ENCODE data around the gene CD36.
"Not testable (repeated sequence)": the region's sequence is repeated elsewhere in the genome, so short reads cannot be mapped to it uniquely, and the experiment has no call there.

Gene CD36

DNA sequence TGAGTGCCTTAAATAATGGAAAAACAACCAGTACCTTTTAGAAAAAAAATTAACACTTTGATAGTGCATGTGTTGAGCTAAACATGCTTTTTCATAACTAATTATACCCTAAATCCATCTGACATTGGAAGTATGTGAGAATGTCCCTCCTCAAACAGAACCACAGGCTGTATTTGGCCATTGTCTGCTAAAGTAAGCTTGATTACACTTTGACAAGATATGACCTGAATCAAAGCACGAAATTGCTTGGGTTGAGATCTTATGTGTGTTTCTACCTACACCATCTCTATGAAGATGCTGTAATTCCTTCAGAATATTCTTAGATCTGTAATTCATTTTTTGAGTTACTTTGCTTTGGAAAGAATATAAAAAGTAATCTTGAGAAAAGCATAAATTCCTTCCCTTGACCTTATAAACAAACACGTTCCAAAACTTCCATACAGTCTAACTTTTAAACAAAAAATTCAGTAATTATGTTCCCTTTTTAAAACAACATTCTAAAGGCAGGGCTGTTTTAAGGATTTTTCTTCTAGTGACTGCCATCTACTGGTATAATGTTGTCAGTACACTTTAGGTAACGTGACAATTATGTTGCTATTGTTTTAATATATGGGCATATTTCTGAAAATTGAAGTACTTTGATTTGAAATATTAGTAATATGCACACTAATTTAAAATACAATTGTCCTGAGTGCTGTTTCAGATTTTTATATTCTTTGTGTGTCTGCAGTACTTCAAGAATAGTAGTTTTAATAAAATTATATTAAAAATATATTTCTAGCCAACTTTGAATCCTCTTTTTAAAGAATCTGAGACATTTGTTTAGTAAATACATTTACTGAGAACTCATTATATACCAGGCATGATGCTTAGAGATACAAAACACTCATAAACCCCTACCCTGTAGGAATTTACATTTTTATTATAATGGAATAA, 20.9 kb downstream of the CD36 start:
- DNase-seq: no peak

- DNase-seq: no peak
These were observed 22.5 kb downstream of the CD36 start for GRCh38 chr7:80660939-80661338.

DNA sequence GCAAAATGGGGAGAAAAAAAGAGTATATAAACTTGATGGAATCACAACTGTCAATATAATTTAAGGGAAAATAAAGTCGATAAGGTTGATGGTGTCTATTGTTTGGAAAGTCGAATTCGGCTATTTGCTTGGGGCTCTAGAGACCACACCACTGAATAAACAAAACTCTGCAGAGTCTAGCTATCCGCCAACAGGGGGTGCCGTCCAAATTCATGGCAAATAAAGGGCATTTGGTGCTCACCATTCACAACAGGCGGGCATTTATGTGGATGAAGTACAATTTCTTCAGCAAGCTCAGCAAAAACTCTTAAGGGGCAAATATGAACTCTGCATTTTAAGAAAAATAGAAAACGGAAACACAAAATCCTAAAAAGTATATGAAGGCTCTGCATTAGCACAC, 23.3 kb downstream of the CD36 start:
- no peak for DNase-seq

DNA sequence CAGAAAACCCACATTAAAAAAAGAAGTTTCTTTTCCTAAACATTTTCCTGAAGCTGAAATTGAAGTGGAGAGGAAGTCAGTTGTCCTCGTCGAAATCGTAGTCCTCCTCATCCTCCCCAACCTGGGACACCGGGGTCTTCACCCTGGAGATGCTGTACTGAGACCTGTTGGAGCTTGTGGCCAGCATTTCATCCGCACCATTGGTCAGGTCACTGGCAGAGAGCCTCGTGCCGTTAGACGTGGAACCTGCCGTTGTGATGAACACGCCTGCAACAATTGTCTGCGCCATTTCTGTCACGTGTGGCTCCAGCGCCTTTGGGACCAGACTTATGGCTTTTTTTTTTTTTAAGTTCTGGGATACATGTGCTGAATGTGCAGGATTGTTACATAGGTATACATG, 23.8 kb downstream of the CD36 start:
- no peak for DNase-seq

- no peak for DNase-seq
These were observed 27.1 kb downstream of the CD36 start for GRCh38 chr7:80665526-80665925.

DNA sequence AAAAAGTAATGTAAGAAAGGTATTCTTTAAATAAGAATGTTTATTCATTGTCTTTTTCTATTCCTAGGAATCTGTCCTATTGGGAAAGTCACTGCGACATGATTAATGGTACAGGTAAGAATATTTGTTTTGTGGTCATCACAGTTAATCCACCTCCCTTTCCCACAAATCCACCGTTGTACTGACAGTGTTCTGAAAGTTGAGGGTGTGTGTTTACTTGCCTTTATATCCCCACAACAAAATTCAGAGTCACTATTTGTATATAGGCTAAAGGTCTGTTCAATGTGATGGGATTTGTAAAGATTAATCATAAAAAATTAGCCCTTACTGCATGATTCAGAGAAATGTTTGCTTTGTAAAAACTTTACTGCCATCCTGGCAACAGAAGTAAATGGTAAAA, 27.9 kb downstream of the CD36 start:
- DNase-seq: no peak

DNA sequence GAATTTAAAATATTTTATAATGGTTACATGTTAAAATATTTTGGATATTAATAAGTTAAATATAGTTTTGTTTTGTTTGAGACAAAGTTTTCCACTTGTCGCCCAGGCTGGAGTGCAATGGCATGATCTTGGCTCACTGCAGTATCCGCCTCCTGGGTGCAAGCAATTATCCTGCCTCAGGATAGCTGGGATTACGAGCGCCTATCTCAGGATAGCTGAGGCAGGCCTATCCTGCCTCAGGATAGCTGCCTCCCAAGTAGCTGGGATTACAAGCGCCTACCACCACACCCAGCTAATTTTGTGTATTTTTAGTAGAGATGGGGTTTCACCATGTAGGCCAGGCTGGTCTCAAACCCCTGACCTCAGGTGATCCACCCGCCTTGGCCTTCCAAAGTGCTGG, 30.9 kb downstream of the CD36 start:
- not testable (repeated sequence) for DNase-seq

GRCh38 chr7:80671744-80672143, 33.3 kb downstream of the CD36 start:
- no peak for DNase-seq

GRCh38 chr7:80675090-80675489, 36.6 kb downstream of the CD36 start:
- no peak for DNase-seq

DNA sequence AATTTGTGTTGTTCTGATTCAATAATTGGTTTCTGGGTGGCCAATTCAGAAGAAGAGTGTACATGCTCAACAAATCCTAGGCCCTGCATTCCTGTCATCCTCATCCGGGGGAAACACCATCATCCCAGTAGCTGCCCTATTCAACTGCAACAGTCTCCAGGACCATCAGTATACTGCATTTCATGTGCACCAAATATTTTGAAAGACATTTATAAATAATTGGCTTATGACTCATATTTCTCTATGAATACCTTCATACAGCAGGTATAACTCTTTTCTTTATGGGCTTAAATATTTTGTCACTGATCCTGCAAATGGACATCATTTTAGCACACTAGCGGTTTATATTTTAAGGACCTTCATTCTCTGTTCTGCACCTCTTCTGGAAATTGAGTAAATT, 38.0 kb downstream of the CD36 start:
- DNase-seq: no peak

DNA sequence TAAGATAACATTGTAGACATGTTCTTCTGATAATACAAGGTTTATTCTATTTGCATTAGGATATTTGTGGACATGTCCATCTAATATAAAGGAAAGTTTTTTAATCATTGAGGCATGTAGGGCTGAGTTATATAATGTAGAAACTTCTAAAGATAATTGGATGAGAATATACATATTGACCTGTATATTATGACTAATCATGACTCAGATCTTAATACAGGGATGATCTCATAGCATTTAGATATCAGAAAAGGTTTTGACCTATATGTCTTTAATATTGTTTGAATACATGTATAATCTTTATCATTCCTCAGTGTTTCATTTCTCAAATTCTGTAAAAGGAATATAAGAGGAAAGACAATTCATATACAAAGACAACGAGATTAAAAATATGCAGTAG, 39.2 kb downstream of the CD36 start:
- no peak for DNase-seq

- DNase-seq: no peak
These were observed 40.3 kb downstream of the CD36 start for GRCh38 chr7:80678707-80679106.

DNA sequence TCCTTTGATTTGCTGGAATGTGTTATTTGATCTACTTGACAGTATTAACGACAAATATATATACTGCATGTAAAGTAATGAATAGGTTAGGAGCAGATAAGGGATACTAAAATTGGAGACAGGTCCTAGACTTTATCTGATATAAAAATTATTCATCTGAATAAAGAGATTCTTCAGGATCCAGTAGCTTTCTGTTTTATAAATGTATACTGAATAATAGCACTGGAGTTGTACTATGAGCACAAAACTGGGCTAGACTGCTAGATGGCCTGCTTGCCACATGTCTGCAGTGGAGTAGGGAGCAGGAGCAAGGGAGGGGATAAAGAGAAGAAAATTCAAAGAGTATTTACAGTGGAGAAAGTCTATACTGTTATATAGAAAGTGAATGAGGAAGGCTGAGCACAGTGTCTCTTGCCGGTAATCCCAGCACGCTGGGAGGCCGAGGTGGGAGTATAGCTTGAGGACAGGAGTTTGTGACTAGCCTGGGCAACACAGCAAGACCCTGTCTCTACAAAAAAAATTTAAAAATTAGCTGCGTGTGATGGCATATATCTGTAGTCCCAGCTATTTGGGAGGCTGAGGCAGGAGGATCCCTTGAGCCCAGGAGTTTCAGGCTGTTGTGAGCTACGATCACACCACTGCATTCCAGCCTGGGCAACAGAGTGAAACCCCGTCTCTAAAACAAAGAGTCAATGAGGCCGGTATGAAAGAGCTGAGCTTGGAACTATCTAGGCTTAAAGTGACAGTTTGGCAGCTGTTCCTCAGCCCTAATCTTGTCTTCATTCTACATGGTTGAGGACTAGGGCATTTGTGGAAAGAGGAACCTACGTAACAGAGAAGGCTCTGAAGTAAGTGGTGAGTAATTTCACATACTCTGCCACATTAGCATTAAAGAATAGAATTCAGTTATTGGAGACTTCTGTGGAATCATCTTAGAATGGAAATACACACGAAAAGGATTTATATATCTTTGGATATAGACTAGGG, 41.8 kb downstream of the CD36 start:
- DNase-seq: no peak

DNA sequence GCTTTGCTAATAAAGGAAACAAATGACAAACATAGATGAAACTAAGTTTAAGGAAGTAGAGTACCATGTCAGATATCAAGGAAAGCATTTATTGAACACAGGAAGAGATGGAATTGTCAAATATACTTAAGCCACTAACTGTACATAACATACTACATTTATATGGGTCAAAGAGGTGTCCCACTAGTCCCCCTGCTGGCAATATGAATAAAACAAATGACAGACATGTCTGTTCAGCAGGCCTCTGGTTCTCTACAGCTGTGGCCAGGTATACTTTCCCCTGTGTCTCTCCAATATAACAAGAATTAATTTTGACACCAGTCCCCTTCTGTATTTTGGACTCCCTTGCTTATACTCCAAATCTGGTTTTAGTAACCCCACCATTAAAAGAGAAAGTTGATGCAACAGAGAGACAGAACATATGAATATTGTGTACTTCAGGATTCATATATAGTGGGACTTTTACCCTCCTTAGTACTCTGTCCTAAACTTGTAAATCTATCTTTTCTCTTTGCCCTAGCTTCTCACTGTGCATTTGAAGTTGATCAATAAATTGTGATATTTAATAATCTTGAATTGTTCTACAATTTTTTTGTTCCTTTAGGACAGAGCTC, 42.9 kb downstream of the CD36 start:
- DNase-seq: no peak

DNA sequence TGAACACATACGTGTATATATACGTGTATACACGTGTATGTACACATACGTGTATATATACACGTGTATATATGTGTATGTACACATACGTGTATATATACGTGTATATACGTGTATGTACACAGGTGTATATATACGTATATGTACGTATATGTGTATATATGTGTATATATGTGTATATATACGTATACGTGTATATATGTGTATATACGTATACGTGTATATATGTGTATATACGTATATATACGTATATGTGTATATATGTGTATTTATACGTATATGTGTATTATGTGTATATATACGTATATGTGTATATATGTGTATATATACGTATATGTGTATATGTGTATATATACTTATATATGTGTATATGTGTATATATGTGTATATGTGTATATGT, 44.3 kb downstream of the CD36 start:
- no peak for DNase-seq

DNA sequence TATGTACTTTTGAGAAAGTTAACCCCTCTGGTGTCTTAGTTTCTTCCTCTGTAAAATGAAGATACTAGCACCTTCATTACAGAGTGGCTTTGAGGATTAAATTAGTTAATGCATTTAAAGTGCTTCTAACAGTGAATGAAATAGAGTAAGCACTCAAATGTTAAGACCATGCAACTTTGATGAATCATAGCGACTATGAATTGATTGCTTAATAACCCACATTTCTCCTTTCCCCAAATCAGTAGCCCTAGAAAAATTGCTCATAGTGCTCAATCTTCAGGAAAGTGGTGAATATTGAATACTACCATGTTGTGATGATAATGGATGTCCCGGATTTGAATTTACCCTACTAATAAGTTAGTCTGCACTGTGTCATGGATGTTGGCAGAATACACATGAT, 48.1 kb downstream of the CD36 start:
- DNase-seq: no peak

GRCh38 chr7:80699045-80699638, 60.7 kb downstream of the CD36 start:
- DNase-seq: no peak

- DNase-seq: no peak
These were observed 61.3 kb downstream of the CD36 start for GRCh38 chr7:80699721-80700256.

DNA sequence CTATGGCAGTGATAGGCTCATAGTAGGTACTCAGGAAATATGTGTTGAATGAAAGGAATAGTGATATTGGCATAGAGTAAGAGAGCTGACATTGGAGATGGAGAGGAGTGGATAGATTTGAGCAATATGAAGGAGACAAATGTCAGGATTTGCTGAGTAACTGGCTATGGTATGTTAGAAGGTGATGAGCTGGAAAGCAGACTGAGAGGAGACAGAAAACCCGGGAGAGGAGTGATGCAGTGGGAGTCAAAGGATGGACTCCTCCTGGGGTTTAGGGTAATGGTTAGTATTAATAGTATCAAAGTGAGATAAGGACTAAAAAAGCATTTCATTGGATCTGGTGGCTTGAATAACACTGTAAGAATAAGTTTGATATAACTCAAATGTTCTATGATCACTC, 64.8 kb downstream of the CD36 start:
- no peak for DNase-seq

- no peak for DNase-seq
These were observed 66.8 kb downstream of the CD36 start for GRCh38 chr7:80705130-80705781.

DNA sequence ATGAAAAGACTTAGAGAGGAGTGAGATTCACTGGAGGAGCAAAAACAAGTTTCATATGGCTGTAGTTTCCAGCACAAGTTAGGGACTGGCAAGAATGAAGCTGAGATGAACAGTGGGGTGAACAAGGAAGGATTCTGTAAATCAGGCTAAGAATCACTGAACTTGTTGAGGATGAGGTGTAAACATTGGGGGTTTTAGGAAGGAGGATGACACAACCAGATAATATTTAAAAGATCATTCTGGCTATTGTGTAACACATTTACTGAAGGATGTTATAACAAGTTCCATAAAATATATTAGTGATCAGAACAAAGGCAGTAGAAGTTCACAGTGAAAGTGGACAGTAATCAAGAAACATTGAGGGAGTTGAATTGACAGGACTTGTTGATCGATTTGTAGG, 68.9 kb downstream of the CD36 start:
- DNase-seq: no peak

DNA sequence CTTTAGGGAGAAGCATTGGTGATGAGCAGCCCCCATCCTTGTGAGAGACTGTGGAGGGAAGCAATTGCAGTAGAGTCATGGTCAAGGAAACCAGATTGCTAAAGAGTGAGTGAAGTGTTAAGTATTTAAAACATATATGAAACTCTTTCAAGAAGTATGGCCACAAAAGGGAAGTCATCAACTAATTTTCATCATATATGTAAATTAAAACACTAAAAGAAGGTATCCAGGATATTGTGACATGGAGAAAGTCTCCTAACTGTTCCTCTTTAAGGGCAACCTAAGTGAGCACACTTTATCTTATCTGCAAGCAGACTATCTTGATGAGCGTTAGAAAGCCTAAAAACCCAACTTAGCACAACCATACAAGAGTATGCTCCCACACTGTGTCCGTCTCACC, 69.7 kb downstream of the CD36 start:
- DNase-seq: no peak
